ENCODE data around the gene SMIM33.

Gene SMIM33

GRCh38 chr5:139494256-139494655, 23.5 kb downstream of the SMIM33 start:
- H3K79me2 ChIP-seq (ENCODE audit: insufficient read depth, low read length) = no peaks in the 10 kb centered on the region
- no peaks in the 10 kb centered on the region for H4K20me1 ChIP-seq (ENCODE audit: insufficient read depth, low read length, poor library complexity, severe bottlenecking)
- no peaks in the 10 kb centered on the region for H3K9me3 ChIP-seq (ENCODE audit: insufficient read depth, low read depth, low read length)
- no peak overlapping the region for H2AFZ ChIP-seq (ENCODE audit: low read length)
- no peaks in the 10 kb centered on the region for H3K27me3 ChIP-seq (ENCODE audit: insufficient read depth, low read length, poor library complexity, severe bottlenecking)
- no peak overlapping the region for H3K4me2 ChIP-seq (ENCODE audit: low read depth, low read length, poor library complexity, severe bottlenecking)
- TF ChIP-seq, protein P1, sequence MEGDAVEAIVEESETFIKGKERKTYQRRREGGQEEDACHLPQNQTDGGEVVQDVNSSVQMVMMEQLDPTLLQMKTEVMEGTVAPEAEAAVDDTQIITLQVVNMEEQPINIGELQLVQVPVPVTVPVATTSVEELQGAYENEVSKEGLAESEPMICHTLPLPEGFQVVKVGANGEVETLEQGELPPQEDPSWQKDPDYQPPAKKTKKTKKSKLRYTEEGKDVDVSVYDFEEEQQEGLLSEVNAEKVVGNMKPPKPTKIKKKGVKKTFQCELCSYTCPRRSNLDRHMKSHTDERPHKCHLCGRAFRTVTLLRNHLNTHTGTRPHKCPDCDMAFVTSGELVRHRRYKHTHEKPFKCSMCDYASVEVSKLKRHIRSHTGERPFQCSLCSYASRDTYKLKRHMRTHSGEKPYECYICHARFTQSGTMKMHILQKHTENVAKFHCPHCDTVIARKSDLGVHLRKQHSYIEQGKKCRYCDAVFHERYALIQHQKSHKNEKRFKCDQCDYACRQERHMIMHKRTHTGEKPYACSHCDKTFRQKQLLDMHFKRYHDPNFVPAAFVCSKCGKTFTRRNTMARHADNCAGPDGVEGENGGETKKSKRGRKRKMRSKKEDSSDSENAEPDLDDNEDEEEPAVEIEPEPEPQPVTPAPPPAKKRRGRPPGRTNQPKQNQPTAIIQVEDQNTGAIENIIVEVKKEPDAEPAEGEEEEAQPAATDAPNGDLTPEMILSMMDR (conservative IDR thresholded peaks at IDR 0.05; ENCODE audit: low read length) = no peak
- TF ChIP-seq EZH2phosphoT487 (IDR thresholded peaks at IDR 0.05; ENCODE audit: borderline replicate concordance) = no peak
- H3K4me1 ChIP-seq (ENCODE audit: insufficient read depth, low read length, poor library complexity, severe bottlenecking) = peaks cover 31% of the 10 kb centered on the region
- no peak overlapping the region for H3K4me3 ChIP-seq (ENCODE audit: low read length, poor library complexity, severe bottlenecking)
- H3F3A ChIP-seq (ENCODE audit: low read depth) = no peaks in the 10 kb centered on the region
- H3K9me2 ChIP-seq (replicated peaks; ENCODE audit: low read depth, low read length) = no peaks in the 10 kb centered on the region
- no peaks in the 10 kb centered on the region for H3K36me3 ChIP-seq (ENCODE audit: insufficient read depth, low read length)
- no peak overlapping the region for H3K9ac ChIP-seq (ENCODE audit: low read depth, low read length, poor library complexity, severe bottlenecking)

GRCh38 chr5:139494832-139495231, 24.0 kb downstream of the SMIM33 start:
- H3K27me3 ChIP-seq (ENCODE audit: insufficient read depth, low read length, poor library complexity, severe bottlenecking) = no peaks in the 10 kb centered on the region
- no peak overlapping the region for H3K9ac ChIP-seq (ENCODE audit: low read depth, low read length, poor library complexity, severe bottlenecking)
- H3F3A ChIP-seq (ENCODE audit: low read depth) = no peaks in the 10 kb centered on the region
- TF ChIP-seq EZH2phosphoT487 (IDR thresholded peaks at IDR 0.05; ENCODE audit: borderline replicate concordance) = no peak
- TF ChIP-seq, protein P1 (conservative IDR thresholded peaks at IDR 0.05; ENCODE audit: low read length) = no peak
- H4K20me1 ChIP-seq (ENCODE audit: insufficient read depth, low read length, poor library complexity, severe bottlenecking) = no peaks in the 10 kb centered on the region
- H2AFZ ChIP-seq (ENCODE audit: low read length) = peak overlapping the region; percentile 83
- no peak overlapping the region for H3K4me2 ChIP-seq (ENCODE audit: low read depth, low read length, poor library complexity, severe bottlenecking)
- H3K4me3 ChIP-seq (ENCODE audit: low read length, poor library complexity, severe bottlenecking) = no peak overlapping the region
- H3K79me2 ChIP-seq (ENCODE audit: insufficient read depth, low read length) = no peaks in the 10 kb centered on the region
- H3K36me3 ChIP-seq (ENCODE audit: insufficient read depth, low read length) = no peaks in the 10 kb centered on the region
- peaks cover 31% of the 10 kb centered on the region for H3K4me1 ChIP-seq (ENCODE audit: insufficient read depth, low read length, poor library complexity, severe bottlenecking)
- H3K9me3 ChIP-seq (ENCODE audit: insufficient read depth, low read depth, low read length) = no peaks in the 10 kb centered on the region
- H3K9me2 ChIP-seq (replicated peaks; ENCODE audit: low read depth, low read length) = no peaks in the 10 kb centered on the region

DNA sequence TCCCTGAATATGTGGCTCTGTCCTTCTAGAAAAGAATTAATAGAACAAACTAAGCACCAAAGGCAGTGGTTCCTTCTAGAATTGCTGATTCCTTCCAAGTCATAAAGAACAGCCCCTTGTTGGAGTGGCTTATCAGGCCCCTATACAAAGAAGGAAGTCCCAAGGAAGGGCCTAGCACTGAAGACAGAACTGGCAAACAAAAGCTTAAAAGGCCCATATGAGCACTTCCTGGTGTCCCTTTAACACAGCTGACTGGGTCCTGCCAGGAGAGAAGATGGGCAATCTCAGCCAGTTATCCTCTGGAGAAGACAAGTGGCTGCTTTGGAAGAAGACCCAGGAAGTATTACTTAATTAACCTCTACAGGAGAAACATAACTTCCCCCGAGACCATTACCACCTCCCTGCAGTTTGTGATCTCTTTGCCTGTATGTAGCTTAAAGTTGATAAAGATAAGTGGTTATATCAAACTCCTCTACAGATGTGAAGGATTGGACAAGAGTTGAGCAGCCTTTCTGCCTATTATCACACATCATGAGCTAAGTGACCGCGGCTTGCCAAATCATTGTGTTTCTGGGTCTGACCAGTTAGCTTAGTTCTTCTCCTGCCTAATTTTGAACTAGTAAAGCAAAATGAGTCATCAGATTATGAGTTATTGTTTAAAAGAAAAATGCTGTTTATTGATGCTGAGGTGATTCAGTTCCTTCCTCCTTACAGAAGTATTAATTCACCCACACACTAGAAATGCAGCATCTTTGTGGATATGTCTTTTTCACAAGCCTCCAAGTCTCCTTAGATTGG, 25.0 kb downstream of the SMIM33 start:
- H4K20me1 ChIP-seq (ENCODE audit: insufficient read depth, low read length, poor library complexity, severe bottlenecking) = no peaks in the 10 kb centered on the region
- H3K9me2 ChIP-seq (replicated peaks; ENCODE audit: low read depth, low read length) = no peaks in the 10 kb centered on the region
- no peaks in the 10 kb centered on the region for H3K9me3 ChIP-seq (ENCODE audit: insufficient read depth, low read depth, low read length)
- TF ChIP-seq, protein P1 (conservative IDR thresholded peaks at IDR 0.05; ENCODE audit: low read length) = no peak
- no peak for TF ChIP-seq EZH2phosphoT487 (IDR thresholded peaks at IDR 0.05; ENCODE audit: borderline replicate concordance)
- peaks cover 31% of the 10 kb centered on the region for H3K4me1 ChIP-seq (ENCODE audit: insufficient read depth, low read length, poor library complexity, severe bottlenecking)
- H3K79me2 ChIP-seq (ENCODE audit: insufficient read depth, low read length) = no peaks in the 10 kb centered on the region
- H3F3A ChIP-seq (ENCODE audit: low read depth) = no peaks in the 10 kb centered on the region
- H2AFZ ChIP-seq (ENCODE audit: low read length) = peak overlapping the region; percentile 83
- H3K36me3 ChIP-seq (ENCODE audit: insufficient read depth, low read length) = no peaks in the 10 kb centered on the region
- no peak overlapping the region for H3K4me3 ChIP-seq (ENCODE audit: low read length, poor library complexity, severe bottlenecking)
- no peak overlapping the region for H3K9ac ChIP-seq (ENCODE audit: low read depth, low read length, poor library complexity, severe bottlenecking)
- no peak overlapping the region for H3K4me2 ChIP-seq (ENCODE audit: low read depth, low read length, poor library complexity, severe bottlenecking)
- no peaks in the 10 kb centered on the region for H3K27me3 ChIP-seq (ENCODE audit: insufficient read depth, low read length, poor library complexity, severe bottlenecking)

All from Loucy (cell line).